Chondrocyte (in vitro differentiated cells): Measurements from ENCODE around the gene SH3GLB1. TPM values are rescaled to one million over a fixed set of nuclear protein-coding genes. Genes with fewer than 3 reads are reported as not detected.
A peak's percentile ranks its signal among the peaks of the same experiment; 100 is the strongest.
"Not testable (repeated sequence)": the region's sequence is repeated elsewhere in the genome, so short reads cannot be mapped to it uniquely, and the experiment has no call there.

Experiments used
- DNase-seq: peaks from one replicate; pipeline ENCODE4 v3.0.0; 2021; ENCODE audit warnings: mixed read lengths, low spot score
- H3K27ac Mint-ChIP-seq: one replicate; pipeline ENCODE4 v1.8.0; 2021; ENCODE audit warnings: mild to moderate bottlenecking, moderate library complexity, mixed read lengths; ENCODE audit not compliant: unreplicated experiment
- H3K27me3 Mint-ChIP-seq: 2 replicates; pipeline ENCODE4 v1.8.0; 2021; ENCODE audit warnings: low read depth, mixed read lengths
- H3K36me3 Mint-ChIP-seq: 2 replicates; pipeline ENCODE4 v1.8.0; 2021; ENCODE audit warnings: low read depth, mixed read lengths
- H3K4me1 Mint-ChIP-seq: 2 replicates; pipeline ENCODE4 v1.8.0; 2021; ENCODE audit warnings: low read depth, mild to moderate bottlenecking, mixed read lengths
- H3K4me3 Mint-ChIP-seq: one replicate; pipeline ENCODE4 v1.8.0; 2021; ENCODE audit warnings: mild to moderate bottlenecking, moderate library complexity, mixed read lengths; ENCODE audit not compliant: unreplicated experiment
- H3K9me3 Mint-ChIP-seq: 2 replicates; pipeline ENCODE4 v1.8.0; 2021; ENCODE audit warnings: low read depth, mixed read lengths
- total RNA-seq: library from RNA; stranded (reverse); gene quantifications from 3 replicates; pipeline ENCODE4 v1.2.1, GENCODE V29; 2021
- TF ChIP-seq, protein P1 (sequence below): fragments of 200-600 bp; sonication (generic); IDR thresholded peaks from 2 replicates; pipeline ENCODE4 v1.5.0; 2021; ENCODE audit warnings: antibody characterized with exemption, mild to moderate bottlenecking, moderate library complexity

The SH3GLB1 gene
- total RNA-seq, 1 donor from 2014 or later, result 135 TPM

DNA sequence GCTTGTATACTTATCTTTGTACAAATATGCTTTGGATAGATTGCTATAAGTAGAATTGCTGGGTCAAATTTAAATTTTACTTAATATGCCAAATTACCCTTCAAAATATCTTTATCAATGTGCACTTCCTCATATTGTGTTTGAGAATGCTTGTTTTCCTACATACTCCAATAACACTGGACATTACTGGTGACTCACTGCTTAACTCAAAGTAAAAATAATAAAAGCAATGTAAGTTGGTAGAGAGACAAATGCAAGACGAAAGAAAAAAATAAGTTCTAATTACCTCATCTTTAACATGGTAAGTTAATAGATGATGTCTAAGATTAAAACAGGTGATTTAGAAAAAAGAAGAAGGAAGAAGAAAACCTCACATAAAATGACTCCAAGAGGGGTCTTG lies 7.9 kb upstream of the SH3GLB1 start:
- no peak for DNase-seq
- peaks cover 4% of the 10 kb centered on the region for H3K27me3 Mint-ChIP-seq
- TF ChIP-seq, protein P1, sequence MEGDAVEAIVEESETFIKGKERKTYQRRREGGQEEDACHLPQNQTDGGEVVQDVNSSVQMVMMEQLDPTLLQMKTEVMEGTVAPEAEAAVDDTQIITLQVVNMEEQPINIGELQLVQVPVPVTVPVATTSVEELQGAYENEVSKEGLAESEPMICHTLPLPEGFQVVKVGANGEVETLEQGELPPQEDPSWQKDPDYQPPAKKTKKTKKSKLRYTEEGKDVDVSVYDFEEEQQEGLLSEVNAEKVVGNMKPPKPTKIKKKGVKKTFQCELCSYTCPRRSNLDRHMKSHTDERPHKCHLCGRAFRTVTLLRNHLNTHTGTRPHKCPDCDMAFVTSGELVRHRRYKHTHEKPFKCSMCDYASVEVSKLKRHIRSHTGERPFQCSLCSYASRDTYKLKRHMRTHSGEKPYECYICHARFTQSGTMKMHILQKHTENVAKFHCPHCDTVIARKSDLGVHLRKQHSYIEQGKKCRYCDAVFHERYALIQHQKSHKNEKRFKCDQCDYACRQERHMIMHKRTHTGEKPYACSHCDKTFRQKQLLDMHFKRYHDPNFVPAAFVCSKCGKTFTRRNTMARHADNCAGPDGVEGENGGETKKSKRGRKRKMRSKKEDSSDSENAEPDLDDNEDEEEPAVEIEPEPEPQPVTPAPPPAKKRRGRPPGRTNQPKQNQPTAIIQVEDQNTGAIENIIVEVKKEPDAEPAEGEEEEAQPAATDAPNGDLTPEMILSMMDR, result no peak
- H3K36me3 Mint-ChIP-seq, result no peaks in the 10 kb centered on the region
- H3K9me3 Mint-ChIP-seq, result no peaks in the 10 kb centered on the region
- no peak overlapping the region for H3K27ac Mint-ChIP-seq
- no peak overlapping the region for H3K4me3 Mint-ChIP-seq
- peaks cover 12% of the 10 kb centered on the region for H3K4me1 Mint-ChIP-seq

GRCh38 chr1:86699186-86699585 lies 5.2 kb upstream of the SH3GLB1 start:
- no peaks in the 10 kb centered on the region for H3K27me3 Mint-ChIP-seq

DNA sequence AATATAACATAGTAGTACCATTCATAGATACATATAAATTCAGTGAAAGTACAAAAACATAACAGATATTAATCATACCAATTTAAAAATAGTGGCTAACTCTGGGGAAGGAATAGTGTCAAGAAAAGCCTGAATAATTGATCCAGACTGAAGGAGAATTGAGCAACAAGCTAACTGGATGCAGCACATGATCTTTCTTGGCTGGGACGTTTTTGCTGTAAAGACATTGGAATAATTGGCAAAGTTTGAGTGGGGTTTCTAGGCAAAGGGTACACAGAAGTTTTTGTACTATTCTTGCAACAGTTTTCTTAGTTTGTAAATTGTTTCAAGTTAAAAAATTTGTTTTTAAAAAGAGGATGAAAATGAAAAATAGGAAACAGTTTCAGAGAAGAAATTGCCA lies 2.6 kb upstream of the SH3GLB1 start:
- no peak for DNase-seq
- Mint-ChIP-seq H3K4me1 (peaks cover 13% of the 10 kb centered on the region), H3K9me3 (no peaks in the 10 kb centered on the region), H3K36me3 (no peaks in the 10 kb centered on the region), H3K27me3 (no peaks in the 10 kb centered on the region), H3K4me3 (no peak overlapping the region), H3K27ac (no peak overlapping the region)
- TF ChIP-seq, protein P1, result no peak

More at GRCh38 chr1:86699186-86699585, 5.2 kb upstream of the SH3GLB1 start:
- no peak overlapping the region for H3K27ac Mint-ChIP-seq
- H3K9me3 Mint-ChIP-seq, result no peaks in the 10 kb centered on the region
- H3K4me1 Mint-ChIP-seq, result peaks cover 19% of the 10 kb centered on the region
- no peak overlapping the region for H3K4me3 Mint-ChIP-seq
- no peak for DNase-seq
- H3K36me3 Mint-ChIP-seq, result no peaks in the 10 kb centered on the region
- TF ChIP-seq, protein P1, result no peak

DNA sequence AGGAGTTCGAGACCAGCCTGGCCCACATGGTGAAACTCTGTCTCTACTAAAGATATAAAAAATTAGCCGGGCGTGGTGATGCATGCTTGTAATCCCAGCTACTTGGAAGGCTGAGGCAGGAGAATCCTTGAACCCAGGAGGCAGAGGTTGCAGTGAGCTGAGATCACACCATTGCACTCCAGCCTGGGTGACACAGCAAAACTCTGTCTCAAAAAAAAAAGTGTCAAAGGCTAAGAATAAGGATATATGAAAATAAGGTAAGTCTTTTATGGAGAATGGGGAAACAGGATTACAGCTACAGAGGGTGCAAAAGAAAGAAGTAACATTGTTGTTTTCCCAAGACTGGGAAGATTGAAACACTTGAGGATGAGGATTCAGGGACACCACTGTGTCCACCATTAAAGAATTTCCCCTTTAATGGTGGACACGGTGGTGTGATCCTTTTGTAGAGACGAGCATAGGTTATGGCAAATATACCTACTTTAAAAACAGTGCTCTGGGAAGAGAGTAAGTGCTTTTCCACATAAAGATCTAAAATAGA lies 1.4 kb upstream of the SH3GLB1 start:
- H3K27ac Mint-ChIP-seq, H3K9me3 Mint-ChIP-seq, H3K4me3 Mint-ChIP-seq, DNase-seq, H3K36me3 Mint-ChIP-seq, H3K27me3 Mint-ChIP-seq: not testable (repeated sequence)
- H3K4me1 Mint-ChIP-seq, result peaks cover 24% of the 10 kb centered on the region

DNA sequence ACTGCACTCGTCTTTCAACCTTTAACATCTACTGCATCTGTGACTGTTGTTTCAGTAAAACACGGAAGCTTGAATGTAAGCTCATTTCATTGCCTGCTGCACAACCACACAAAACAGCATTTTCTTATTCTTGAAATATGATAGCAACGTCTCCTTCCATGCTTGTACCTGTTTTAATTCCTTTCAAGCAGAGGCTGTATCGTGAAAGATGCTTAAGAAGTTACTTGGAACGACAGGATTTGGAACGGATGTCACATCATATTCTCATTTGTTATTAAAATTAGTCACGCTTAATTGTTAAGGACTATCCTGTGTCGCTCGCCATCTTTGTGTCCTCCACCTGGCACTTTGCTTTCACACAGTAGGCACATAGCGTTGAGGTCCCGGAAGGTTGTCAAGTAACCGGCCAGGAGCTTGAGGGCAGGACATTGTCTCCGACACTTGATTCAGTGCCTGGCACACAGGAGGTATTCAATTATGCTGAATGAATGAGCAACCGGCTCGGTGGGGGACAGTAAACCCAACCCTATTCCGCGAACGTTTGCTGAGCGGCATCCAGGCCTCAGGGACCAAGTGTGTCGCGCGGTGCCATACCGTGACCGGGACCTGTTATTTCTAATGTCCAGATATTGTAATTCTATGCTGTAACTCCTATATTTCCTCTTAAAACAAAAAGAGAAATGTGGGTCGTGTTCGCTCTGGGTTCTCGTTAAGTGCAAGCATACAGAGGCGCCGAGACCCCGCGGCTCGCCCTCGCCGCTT lies 499 bp upstream of the SH3GLB1 start:
- no peaks in the 10 kb centered on the region for H3K9me3 Mint-ChIP-seq
- TF ChIP-seq, protein P1, result no peak
- peak; percentile 40 for DNase-seq
- H3K36me3 Mint-ChIP-seq, result no peaks in the 10 kb centered on the region
- H3K4me1 Mint-ChIP-seq, result peaks cover 32% of the 10 kb centered on the region
- peak overlapping the region; percentile 97 for H3K27ac Mint-ChIP-seq
- H3K27me3 Mint-ChIP-seq, result no peaks in the 10 kb centered on the region
- H3K4me3 Mint-ChIP-seq, result peak overlapping the region; percentile 99
